HEK293 (cell line): ENCODE data around the gene KAT2B.

Experiments
- GFI1B ChIP-seq: fragments of 450-650 bp; formaldehyde crosslinking; IDR thresholded peaks from 2 replicates; pipeline ENCODE4 v1.5.1; 2016; ENCODE audit warnings: missing biosample characterization, missing genetic modification characterization
- GLIS1 ChIP-seq: fragments of 450-650 bp; formaldehyde crosslinking; IDR thresholded peaks from 2 replicates; pipeline ENCODE4 v1.5.1; 2016; ENCODE audit warnings: missing biosample characterization, missing genetic modification characterization
- HOXD13 ChIP-seq: sonication (generic); formaldehyde crosslinking; IDR thresholded peaks from 2 replicates; pipeline ENCODE4 v1.8.0; 2022; ENCODE audit warnings: missing genetic modification reagents, borderline replicate concordance
- KLF16 ChIP-seq: fragments of 450-650 bp; formaldehyde crosslinking; IDR thresholded peaks from 2 replicates; pipeline ENCODE4 v1.5.1; 2017; ENCODE audit warnings: missing biosample characterization, missing genetic modification characterization
- SETDB1 ChIP-seq: IDR thresholded peaks from one replicate; pipeline ENCODE4 v1.6.1; 2017; ENCODE audit warnings: mild to moderate bottlenecking, low read length, moderate library complexity, mixed read lengths; ENCODE audit not compliant: insufficient read length
- TRIM28 ChIP-seq: IDR thresholded peaks from 2 replicates; pipeline ENCODE4 v1.6.1; 2011; ENCODE audit warnings: low read length, control low read depth, borderline replicate concordance
- YY1 ChIP-seq: fragments of 450-650 bp; formaldehyde crosslinking; IDR thresholded peaks from 2 replicates; pipeline ENCODE4 v1.5.1; 2018; ENCODE audit warnings: missing biosample characterization, missing genetic modification characterization
- ZBTB48 ChIP-seq: fragments of 450-650 bp; formaldehyde crosslinking; IDR thresholded peaks from 2 replicates; pipeline ENCODE4 v1.5.1; 2016; ENCODE audit warnings: missing biosample characterization, missing genetic modification characterization
- ZBTB7A ChIP-seq: fragments of 450-650 bp; formaldehyde crosslinking; IDR thresholded peaks from 2 replicates; pipeline ENCODE4 v1.5.1; 2016; ENCODE audit warnings: low read depth, missing biosample characterization, missing genetic modification characterization
- ZEB2 ChIP-seq: fragments of 450-650 bp; formaldehyde crosslinking; IDR thresholded peaks from 2 replicates; pipeline ENCODE4 v1.5.1; 2016; ENCODE audit warnings: missing biosample characterization, missing genetic modification characterization
- ZFP41 ChIP-seq: fragments of 450-650 bp; formaldehyde crosslinking; IDR thresholded peaks from 2 replicates; pipeline ENCODE4 v1.5.1; 2016; ENCODE audit warnings: missing biosample characterization, missing genetic modification characterization, borderline replicate concordance
- ZNF132 ChIP-seq: fragments of 450-650 bp; formaldehyde crosslinking; IDR thresholded peaks from 2 replicates; pipeline ENCODE4 v1.5.1; 2017; ENCODE audit warnings: missing biosample characterization, missing genetic modification characterization, borderline replicate concordance
- ZNF157 ChIP-seq: fragments of 450-650 bp; formaldehyde crosslinking; IDR thresholded peaks from 2 replicates; pipeline ENCODE4 v1.5.1; 2016; ENCODE audit warnings: missing biosample characterization, missing genetic modification characterization
- ZNF174 ChIP-seq: fragments of 450-650 bp; formaldehyde crosslinking; IDR thresholded peaks from 2 replicates; pipeline ENCODE4 v1.5.0; 2017; ENCODE audit warnings: missing biosample characterization, mild to moderate bottlenecking, missing genetic modification characterization
- ZNF175 ChIP-seq: fragments of 450-650 bp; formaldehyde crosslinking; IDR thresholded peaks from 2 replicates; pipeline ENCODE4 v1.5.1; 2016; ENCODE audit warnings: missing biosample characterization, missing genetic modification characterization
- ZNF184 ChIP-seq: fragments of 450-650 bp; IDR thresholded peaks from 2 replicates; pipeline ENCODE4 v1.5.1; 2018; ENCODE audit warnings: missing biosample characterization, mild to moderate bottlenecking, missing genetic modification characterization
- ZNF202 ChIP-seq: fragments of 450-650 bp; formaldehyde crosslinking; IDR thresholded peaks from 2 replicates; pipeline ENCODE4 v1.5.1; 2016; ENCODE audit warnings: missing biosample characterization, missing genetic modification characterization, borderline replicate concordance
- ZNF223 ChIP-seq: fragments of 450-650 bp; formaldehyde crosslinking; IDR thresholded peaks from 2 replicates; pipeline ENCODE4 v1.5.1; 2016; ENCODE audit warnings: missing biosample characterization, missing genetic modification characterization
- ZNF248 ChIP-seq: fragments of 450-650 bp; formaldehyde crosslinking; IDR thresholded peaks from 2 replicates; pipeline ENCODE4 v1.5.1; 2017; ENCODE audit warnings: missing biosample characterization, missing genetic modification characterization
- ZNF311 ChIP-seq: fragments of 450-650 bp; formaldehyde crosslinking; IDR thresholded peaks from 2 replicates; pipeline ENCODE4 v1.5.1; 2017; ENCODE audit warnings: missing biosample characterization, missing genetic modification characterization, borderline replicate concordance
- ZNF324 ChIP-seq: fragments of 450-650 bp; formaldehyde crosslinking; IDR thresholded peaks from 2 replicates; pipeline ENCODE4 v1.5.1; 2016; ENCODE audit warnings: missing biosample characterization, missing genetic modification characterization
- ZNF335 ChIP-seq: fragments of 450-650 bp; formaldehyde crosslinking; conservative IDR thresholded peaks from 2 replicates; pipeline ENCODE4 v1.5.1; 2016; ENCODE audit warnings: missing biosample characterization, missing genetic modification characterization
- ZNF394 ChIP-seq: fragments of 450-650 bp; formaldehyde crosslinking; IDR thresholded peaks from 2 replicates; pipeline ENCODE4 v1.5.1; 2016; ENCODE audit warnings: missing biosample characterization, missing genetic modification characterization, mild to moderate bottlenecking, moderate library complexity, borderline replicate concordance
- ZNF423 ChIP-seq: fragments of 450-650 bp; formaldehyde crosslinking; IDR thresholded peaks from 2 replicates; pipeline ENCODE4 v1.5.1; 2016; ENCODE audit warnings: missing biosample characterization, missing genetic modification characterization
- ZNF776 ChIP-seq: fragments of 450-650 bp; formaldehyde crosslinking; IDR thresholded peaks from 2 replicates; pipeline ENCODE4 v1.5.0; 2017; ENCODE audit warnings: missing biosample characterization, missing genetic modification characterization, borderline replicate concordance
- TF ChIP-seq, protein P1 (sequence below): fragments of 450-650 bp; formaldehyde crosslinking; IDR thresholded peaks from 2 replicates; pipeline ENCODE4 v1.5.1; 2016; ENCODE audit warnings: missing biosample characterization, missing genetic modification characterization, borderline replicate concordance
- TF ChIP-seq, protein P2 (sequence below): fragments of 450-650 bp; formaldehyde crosslinking; IDR thresholded peaks from 2 replicates; pipeline ENCODE4 v1.5.1; 2016; ENCODE audit warnings: missing biosample characterization, missing genetic modification characterization
- TF ChIP-seq, protein P3 (sequence below): fragments of 450-650 bp; formaldehyde crosslinking; IDR thresholded peaks from 2 replicates; pipeline ENCODE4 v1.5.1; 2016; ENCODE audit warnings: missing biosample characterization, missing genetic modification characterization
- TF ChIP-seq, protein P4 (sequence below): fragments of 450-650 bp; formaldehyde crosslinking; IDR thresholded peaks from 2 replicates; pipeline ENCODE4 v1.5.1; 2016; ENCODE audit warnings: missing biosample characterization, missing genetic modification characterization
- TF ChIP-seq, protein P5 (sequence below): fragments of 450-650 bp; formaldehyde crosslinking; IDR thresholded peaks from 2 replicates; pipeline ENCODE4 v1.5.1; 2016; ENCODE audit warnings: missing biosample characterization, missing genetic modification characterization

KAT2B gene

DNA sequence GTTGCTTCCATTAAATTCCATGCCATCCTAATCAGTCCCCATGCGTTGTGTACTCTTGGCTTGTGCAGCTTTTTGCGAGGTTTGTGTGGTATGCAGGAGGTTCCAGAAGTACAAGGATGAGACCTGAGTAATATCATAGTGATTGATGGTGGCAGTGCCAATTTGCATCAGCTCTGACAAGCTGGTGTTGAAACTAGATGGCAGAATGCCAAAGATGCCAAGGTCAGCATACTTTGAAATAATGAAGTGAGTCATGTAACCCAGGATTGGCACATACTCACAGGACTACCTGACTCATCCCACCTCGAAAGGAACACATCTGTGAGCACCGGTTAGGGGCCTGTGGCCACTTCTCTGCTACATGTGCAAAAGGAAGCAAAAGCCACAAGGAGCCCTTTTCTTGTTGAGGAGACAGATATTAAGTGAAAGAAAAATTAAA lies 14.3 kb downstream of the KAT2B start (continued):
- TF ChIP-seq ZNF324 (tag by site-specific recombination) (peak; percentile 66; the same call in 1 of the 2 replicates), ZNF311 (no peak), ZNF776 (tag by site-specific recombination) (no peak), ZNF184 (tag by site-specific recombination) (peak; percentile 90), ZNF132 (tag by site-specific recombination) (no peak), ZNF335 (tag by site-specific recombination) (0 out of 2 replicates have a peak, but pooled peaks have one; percentile 27), ZEB2 (tag by site-specific recombination) (peak; percentile 84), ZBTB7A (no peak), ZNF174 (no peak), ZNF248 (tag by site-specific recombination) (no peak), KLF16 (tag by site-specific recombination) (0 out of 2 replicates have a peak, but pooled peaks have one; percentile 16), ZNF175 (tag by site-specific recombination) (no peak), ZBTB48 (tag by site-specific recombination) (peak; percentile 68; the same call in 1 of the 2 replicates), ZNF423 (tag by site-specific recombination) (no peak), GFI1B (tag by site-specific recombination) (no peak), ZNF157 (tag by site-specific recombination) (no peak), TRIM28 (no peak), GLIS1 (peak; percentile 7; the same call in 1 of the 2 replicates), ZNF394 (peak; percentile 26; the same call in 1 of the 2 replicates), ZFP41 (tag by site-specific recombination) (no peak), ZNF223 (tag by site-specific recombination) (no peak), ZNF202 (no peak), HOXD13 (CRISPR knock-in tag) (no peak), YY1 (tag by site-specific recombination) (no peak), SETDB1 (no peak)
- TF ChIP-seq, protein P1, sequence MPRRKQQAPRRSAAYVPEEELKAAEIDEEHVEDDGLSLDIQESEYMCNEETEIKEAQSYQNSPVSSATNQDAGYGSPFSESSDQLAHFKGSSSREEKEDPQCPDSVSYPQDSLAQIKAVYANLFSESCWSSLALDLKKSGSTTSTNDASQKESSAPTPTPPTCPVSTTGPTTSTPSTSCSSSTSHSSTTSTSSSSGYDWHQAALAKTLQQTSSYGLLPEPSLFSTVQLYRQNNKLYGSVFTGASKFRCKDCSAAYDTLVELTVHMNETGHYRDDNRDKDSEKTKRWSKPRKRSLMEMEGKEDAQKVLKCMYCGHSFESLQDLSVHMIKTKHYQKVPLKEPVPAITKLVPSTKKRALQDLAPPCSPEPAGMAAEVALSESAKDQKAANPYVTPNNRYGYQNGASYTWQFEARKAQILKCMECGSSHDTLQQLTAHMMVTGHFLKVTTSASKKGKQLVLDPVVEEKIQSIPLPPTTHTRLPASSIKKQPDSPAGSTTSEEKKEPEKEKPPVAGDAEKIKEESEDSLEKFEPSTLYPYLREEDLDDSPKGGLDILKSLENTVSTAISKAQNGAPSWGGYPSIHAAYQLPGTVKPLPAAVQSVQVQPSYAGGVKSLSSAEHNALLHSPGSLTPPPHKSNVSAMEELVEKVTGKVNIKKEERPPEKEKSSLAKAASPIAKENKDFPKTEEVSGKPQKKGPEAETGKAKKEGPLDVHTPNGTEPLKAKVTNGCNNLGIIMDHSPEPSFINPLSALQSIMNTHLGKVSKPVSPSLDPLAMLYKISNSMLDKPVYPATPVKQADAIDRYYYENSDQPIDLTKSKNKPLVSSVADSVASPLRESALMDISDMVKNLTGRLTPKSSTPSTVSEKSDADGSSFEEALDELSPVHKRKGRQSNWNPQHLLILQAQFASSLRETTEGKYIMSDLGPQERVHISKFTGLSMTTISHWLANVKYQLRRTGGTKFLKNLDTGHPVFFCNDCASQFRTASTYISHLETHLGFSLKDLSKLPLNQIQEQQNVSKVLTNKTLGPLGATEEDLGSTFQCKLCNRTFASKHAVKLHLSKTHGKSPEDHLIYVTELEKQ (tag by site-specific recombination): peak; percentile 62; the same call in 1 of the 2 replicates
- TF ChIP-seq, protein P2, sequence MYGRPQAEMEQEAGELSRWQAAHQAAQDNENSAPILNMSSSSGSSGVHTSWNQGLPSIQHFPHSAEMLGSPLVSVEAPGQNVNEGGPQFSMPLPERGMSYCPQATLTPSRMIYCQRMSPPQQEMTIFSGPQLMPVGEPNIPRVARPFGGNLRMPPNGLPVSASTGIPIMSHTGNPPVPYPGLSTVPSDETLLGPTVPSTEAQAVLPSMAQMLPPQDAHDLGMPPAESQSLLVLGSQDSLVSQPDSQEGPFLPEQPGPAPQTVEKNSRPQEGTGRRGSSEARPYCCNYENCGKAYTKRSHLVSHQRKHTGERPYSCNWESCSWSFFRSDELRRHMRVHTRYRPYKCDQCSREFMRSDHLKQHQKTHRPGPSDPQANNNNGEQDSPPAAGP (tag by site-specific recombination): 0 out of 2 replicates have a peak, but pooled peaks have one; percentile 29
- TF ChIP-seq, protein P3, sequence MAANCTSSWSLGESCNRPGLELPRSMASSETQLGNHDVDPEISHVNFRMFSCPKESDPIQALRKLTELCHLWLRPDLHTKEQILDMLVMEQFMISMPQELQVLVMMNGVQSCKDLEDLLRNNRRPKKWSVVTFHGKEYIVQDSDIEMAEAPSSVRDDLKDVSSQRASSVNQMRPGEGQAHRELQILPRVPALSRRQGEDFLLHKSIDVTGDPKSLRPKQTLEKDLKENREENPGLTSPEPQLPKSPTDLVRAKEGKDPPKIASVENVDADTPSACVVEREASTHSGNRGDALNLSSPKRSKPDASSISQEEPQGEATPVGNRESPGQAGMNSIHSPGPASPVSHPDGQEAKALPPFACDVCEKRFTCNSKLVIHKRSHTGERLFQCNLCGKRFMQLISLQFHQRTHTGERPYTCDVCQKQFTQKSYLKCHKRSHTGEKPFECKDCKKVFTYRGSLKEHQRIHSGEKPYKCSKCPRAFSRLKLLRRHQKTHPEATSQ: no peak
- TF ChIP-seq, protein P4, sequence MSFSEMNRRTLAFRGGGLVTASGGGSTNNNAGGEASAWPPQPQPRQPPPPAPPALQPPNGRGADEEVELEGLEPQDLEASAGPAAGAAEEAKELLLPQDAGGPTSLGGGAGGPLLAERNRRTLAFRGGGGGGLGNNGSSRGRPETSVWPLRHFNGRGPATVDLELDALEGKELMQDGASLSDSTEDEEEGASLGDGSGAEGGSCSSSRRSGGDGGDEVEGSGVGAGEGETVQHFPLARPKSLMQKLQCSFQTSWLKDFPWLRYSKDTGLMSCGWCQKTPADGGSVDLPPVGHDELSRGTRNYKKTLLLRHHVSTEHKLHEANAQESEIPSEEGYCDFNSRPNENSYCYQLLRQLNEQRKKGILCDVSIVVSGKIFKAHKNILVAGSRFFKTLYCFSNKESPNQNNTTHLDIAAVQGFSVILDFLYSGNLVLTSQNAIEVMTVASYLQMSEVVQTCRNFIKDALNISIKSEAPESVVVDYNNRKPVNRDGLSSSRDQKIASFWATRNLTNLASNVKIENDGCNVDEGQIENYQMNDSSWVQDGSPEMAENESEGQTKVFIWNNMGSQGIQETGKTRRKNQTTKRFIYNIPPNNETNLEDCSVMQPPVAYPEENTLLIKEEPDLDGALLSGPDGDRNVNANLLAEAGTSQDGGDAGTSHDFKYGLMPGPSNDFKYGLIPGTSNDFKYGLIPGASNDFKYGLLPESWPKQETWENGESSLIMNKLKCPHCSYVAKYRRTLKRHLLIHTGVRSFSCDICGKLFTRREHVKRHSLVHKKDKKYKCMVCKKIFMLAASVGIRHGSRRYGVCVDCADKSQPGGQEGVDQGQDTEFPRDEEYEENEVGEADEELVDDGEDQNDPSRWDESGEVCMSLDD (tag by site-specific recombination): no peak
- TF ChIP-seq, protein P5, sequence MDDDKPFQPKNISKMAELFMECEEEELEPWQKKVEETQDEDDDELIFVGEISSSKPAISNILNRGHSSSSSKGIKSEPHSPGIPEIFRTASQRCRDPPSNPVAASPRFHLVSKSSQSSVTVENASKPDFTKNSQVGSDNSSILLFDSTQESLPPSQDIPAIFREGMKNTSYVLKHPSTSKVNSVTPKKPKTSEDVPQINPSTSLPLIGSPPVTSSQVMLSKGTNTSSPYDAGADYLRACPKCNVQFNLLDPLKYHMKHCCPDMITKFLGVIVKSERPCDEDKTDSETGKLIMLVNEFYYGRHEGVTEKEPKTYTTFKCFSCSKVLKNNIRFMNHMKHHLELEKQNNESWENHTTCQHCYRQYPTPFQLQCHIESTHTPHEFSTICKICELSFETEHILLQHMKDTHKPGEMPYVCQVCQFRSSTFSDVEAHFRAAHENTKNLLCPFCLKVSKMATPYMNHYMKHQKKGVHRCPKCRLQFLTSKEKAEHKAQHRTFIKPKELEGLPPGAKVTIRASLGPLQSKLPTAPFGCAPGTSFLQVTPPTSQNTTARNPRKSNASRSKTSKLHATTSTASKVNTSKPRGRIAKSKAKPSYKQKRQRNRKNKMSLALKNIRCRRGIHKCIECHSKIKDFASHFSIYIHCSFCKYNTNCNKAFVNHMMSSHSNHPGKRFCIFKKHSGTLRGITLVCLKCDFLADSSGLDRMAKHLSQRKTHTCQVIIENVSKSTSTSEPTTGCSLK (tag by site-specific recombination): no peak
